BE2C (cell line): ENCODE results near the gene EXD2.
"Not testable (repeated sequence)": the region's sequence is repeated elsewhere in the genome, so short reads cannot be mapped to it uniquely, and the experiment has no call there.

Source experiments
- DNase-seq: peaks from one replicate; pipeline ENCODE4 v3.0.0-alpha.2; 2020
- H3K27me3 ChIP-seq: fragments of 250-450 bp; sonication (Bioruptor Pico); 2 replicates; pipeline ENCODE4 v1.5.1; 2020; ENCODE audit warnings: mild to moderate bottlenecking
- H3K36me3 ChIP-seq: fragments of 250-450 bp; sonication (Bioruptor Pico); 2 replicates; pipeline ENCODE4 v1.5.1; 2020; ENCODE audit warnings: mild to moderate bottlenecking
- H3K4me1 ChIP-seq: fragments of 250-450 bp; sonication (Bioruptor Pico); 2 replicates; pipeline ENCODE4 v1.5.1; 2020
- H3K4me3 ChIP-seq: 2 replicates; pipeline ENCODE4 v1.5.1; 2011; ENCODE audit warnings: low read depth, low read length
- H3K9me3 ChIP-seq: fragments of 250-450 bp; sonication (Bioruptor Pico); 2 replicates; pipeline ENCODE4 v1.5.1; 2020
- TF ChIP-seq, protein P1 (sequence below): IDR thresholded peaks from 2 replicates; pipeline ENCODE4 v1.5.1; 2012; ENCODE audit warnings: mild to moderate bottlenecking, low read depth, low read length

Gene EXD2

DNA sequence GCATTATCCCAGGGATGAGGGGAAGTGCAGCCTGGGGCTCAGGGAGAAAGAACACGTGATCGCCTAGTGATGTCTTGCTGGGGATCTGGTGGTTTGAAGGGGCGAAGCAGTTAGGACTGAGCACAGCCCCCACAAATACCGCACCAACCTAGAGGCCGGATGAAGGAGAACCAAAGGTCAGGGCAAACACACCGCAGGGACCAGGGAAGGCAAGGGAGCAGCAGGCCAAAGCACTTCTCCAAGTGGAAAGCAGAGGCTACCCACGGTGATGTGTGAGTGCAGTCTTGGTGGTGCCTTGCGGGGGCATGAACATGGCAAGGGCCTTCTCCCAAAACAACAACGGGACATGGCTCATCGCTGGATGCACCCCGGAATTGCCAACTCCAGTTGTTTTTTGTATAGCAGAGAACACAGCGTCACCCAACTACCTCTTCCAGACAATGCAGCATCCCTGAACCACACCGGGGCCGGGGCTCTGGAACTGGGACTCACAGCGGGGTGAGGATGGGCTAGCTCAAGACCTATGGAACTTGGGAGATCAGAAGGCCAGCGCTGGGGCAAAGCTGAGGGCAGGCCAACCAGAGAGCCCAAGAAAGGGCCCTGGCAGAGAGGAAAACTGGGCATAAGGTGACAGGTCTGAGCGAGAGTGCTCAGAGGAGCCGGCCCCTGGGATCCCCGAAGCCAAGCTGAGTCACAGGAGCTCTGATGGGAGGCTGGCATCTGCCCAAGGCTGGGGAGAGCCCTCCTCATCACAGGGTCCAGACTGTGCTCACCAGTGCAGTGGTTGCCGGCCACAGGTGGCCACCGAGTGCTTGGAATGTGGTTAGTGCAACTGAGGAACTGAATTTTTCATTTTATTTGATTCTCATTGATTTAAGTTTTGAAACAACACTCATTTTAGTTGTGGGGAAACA is 79.8 kb downstream of the EXD2 start:
- Histone ChIP-seq H3K36me3 (no peaks in the 10 kb centered on the region), H3K9me3 (no peaks in the 10 kb centered on the region), H3K27me3 (no peaks in the 10 kb centered on the region), H3K4me1 (no peaks in the 10 kb centered on the region), H3K4me3 (no peak overlapping the region)
- DNase-seq, result no peak
- TF ChIP-seq, protein P1, sequence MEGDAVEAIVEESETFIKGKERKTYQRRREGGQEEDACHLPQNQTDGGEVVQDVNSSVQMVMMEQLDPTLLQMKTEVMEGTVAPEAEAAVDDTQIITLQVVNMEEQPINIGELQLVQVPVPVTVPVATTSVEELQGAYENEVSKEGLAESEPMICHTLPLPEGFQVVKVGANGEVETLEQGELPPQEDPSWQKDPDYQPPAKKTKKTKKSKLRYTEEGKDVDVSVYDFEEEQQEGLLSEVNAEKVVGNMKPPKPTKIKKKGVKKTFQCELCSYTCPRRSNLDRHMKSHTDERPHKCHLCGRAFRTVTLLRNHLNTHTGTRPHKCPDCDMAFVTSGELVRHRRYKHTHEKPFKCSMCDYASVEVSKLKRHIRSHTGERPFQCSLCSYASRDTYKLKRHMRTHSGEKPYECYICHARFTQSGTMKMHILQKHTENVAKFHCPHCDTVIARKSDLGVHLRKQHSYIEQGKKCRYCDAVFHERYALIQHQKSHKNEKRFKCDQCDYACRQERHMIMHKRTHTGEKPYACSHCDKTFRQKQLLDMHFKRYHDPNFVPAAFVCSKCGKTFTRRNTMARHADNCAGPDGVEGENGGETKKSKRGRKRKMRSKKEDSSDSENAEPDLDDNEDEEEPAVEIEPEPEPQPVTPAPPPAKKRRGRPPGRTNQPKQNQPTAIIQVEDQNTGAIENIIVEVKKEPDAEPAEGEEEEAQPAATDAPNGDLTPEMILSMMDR, result no peak

DNA sequence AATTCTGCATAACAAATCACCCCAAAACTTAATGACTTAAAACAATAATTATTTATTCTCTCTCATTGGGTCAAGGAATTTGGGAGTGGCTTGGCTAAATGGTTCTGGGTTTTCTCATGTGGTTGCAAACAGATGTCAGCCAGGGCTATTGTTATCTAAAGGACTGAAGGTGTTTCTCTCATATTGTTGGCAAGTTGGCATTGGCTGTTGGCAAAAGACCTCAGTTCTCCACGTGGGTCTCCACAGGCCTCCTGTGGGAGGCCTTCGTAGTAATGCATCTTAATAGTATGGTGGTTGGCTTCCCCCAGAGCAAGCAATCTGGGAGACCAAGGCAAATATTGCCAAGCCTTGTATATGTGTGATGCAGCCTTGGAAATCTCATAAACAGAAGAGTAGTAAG is 83.0 kb downstream of the EXD2 start:
- Histone ChIP-seq H3K27me3 (no peaks in the 10 kb centered on the region), H3K4me1 (no peaks in the 10 kb centered on the region), H3K9me3 (no peaks in the 10 kb centered on the region), H3K36me3 (no peaks in the 10 kb centered on the region), H3K4me3 (no peak overlapping the region)
- DNase-seq, result no peak
- TF ChIP-seq, protein P1, result no peak

DNA sequence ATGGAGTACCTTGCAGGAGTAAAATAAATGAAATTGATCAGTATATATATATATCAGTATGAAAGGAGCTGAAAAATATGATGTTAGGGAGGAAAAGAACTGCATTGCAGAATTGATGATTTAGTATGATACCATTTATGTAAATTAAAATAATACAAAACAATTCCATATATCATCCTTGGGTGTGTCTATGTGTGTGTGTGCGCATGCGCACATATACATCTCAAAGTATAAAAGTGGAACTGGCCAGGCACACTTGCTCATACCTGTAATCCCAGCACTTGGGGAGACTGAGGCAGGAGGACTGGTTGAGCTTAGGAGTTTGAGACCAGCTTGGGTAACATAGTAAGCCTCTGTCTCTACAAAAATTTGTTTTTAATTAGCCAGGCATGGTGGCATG is 84.0 kb downstream of the EXD2 start:
- H3K4me1 ChIP-seq, result no peaks in the 10 kb centered on the region
- H3K27me3 ChIP-seq, result no peaks in the 10 kb centered on the region
- TF ChIP-seq, protein P1, result no peak
- H3K4me3 ChIP-seq, result no peak overlapping the region
- H3K9me3 ChIP-seq, result no peaks in the 10 kb centered on the region
- no peak for DNase-seq
- H3K36me3 ChIP-seq, result no peaks in the 10 kb centered on the region

DNA sequence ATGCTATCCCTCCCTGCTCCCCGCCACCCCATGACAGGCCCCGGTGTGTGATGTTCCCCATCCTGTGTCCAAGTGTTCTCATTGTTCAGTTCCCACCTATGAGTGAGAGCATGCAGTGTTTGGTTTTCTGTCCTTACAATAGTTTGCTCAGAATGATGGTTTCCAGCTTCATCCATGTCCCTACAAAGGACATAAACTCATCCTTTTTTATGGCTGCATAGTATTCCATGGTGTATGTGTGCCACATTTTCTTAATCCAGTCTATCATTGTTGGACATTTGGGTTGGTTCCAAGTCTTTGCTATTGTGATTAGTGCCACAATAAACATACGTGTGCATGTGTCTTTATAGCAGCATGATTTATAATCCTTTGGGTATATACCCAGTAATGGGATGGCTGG is 86.1 kb downstream of the EXD2 start:
- H3K27me3 ChIP-seq, H3K9me3 ChIP-seq, H3K4me1 ChIP-seq, H3K4me3 ChIP-seq, DNase-seq, H3K36me3 ChIP-seq: not testable (repeated sequence)

DNA sequence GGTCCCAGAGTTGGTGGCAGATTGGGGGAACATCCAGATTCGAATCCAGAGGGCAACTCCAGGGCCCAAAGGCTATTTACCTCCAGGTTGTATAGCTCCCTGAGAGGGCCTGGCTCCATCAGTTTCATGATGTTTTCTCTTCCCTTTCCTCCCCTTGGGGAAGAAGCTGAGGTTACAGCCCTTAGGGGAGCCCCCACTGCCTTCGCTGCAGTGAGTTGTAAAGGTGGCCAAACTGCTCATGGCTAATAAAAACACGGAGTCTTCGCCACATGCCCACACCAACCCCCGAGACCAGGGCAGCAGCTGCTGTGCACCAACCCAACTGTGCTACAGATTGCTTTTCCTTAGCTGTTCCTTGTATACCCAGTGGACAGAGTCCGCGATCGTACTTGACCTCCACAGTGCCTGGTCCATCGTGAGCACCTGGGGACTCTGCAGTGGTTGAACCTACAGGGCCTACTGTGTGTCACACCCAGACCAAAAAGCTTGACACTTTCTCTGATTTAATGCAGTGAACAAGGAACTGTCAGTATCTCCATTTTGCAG is 89.5 kb downstream of the EXD2 start:
- no peaks in the 10 kb centered on the region for H3K9me3 ChIP-seq
- H3K4me1 ChIP-seq, result no peaks in the 10 kb centered on the region
- no peak for DNase-seq
- no peaks in the 10 kb centered on the region for H3K36me3 ChIP-seq
- H3K27me3 ChIP-seq, result no peaks in the 10 kb centered on the region
- no peak overlapping the region for H3K4me3 ChIP-seq
- TF ChIP-seq, protein P1, result no peak

DNA sequence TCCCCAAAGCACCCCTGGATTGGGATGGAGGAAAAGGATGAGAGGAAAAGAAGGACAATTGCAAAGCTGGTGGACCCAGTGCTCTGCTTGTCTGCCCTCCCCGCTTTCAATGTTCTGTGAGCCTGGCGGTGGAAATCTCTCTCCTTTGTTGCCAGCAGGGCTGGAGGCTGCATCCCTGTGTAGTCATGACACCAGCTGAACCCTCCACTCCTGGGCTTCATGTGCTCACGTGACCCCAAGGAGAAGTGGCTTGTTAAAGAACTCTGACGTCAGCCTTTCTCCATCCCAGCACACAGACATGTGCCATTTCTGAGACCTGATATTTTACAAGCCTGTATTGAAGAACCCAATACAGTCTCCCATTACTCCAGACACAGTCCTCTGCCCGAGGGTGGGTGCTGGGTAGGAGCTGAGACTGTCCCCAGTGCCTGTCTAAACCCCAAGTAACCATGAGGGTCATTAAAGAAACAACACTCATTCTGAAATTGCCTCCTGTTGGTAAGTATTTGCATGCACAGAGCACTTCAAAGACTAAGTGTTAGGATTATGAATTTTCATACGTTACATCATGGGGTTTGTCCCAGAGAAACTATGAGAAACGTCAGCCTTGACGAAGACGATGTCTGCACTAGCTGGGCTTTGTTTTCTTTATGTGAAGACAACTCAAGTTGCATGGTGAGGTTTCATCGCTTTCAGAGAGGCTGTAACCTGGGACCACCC is 90.3 kb downstream of the EXD2 start:
- TF ChIP-seq, protein P1, result no peak
- Histone ChIP-seq H3K9me3 (no peaks in the 10 kb centered on the region), H3K36me3 (no peaks in the 10 kb centered on the region), H3K27me3 (no peaks in the 10 kb centered on the region), H3K4me3 (no peak overlapping the region), H3K4me1 (no peaks in the 10 kb centered on the region; the same call in 1 of the 2 replicates)
- DNase-seq, result no peak
